Adrenal gland (tissue), 5 donors: Measurements from ENCODE around the gene C6orf15.

ENCODE experiments used
- CTCF ChIP-seq, 6 experiments: fragments of 450-650 bp in 4 of 6; fragments of 200-600 bp in 2 of 6; sonication (generic) in 1 of 6; IDR thresholded peaks; 1 replicate in 5 of 6; 2 replicates in 1 of 6; pipeline versions ENCODE4 v1.5.1 to v1.8.0; 2016 to 2021; ENCODE audit warnings: antibody characterized with exemption in 6 of 6, mild to moderate bottlenecking in 2 of 6, moderate library complexity in 1 of 6
- POLR2A ChIP-seq, 2 donors: fragments of 450-650 bp; IDR thresholded peaks; one replicate each; pipeline ENCODE4 v1.6.1; 2017; ENCODE audit warnings: antibody characterized with exemption in 2 of 2, mild to moderate bottlenecking in 2 of 2, moderate library complexity in 1 of 2
- donor health status: DM: no; HTN: no; CAD: no.

- TF ChIP-seq CTCF (IDR thresholded peaks at IDR 0.05) (no peak), POLR2A (IDR thresholded peaks at IDR 0.05) (no peak)
These were observed 17.9 kb downstream of the C6orf15 start for GRCh38 chr6:31094389-31094881.
